Measurements from ENCODE around the gene AARSD1.

The AARSD1 gene

GRCh38 chr17:42969001-42969581, 4.8 kb upstream of the AARSD1 start:
- no peak overlapping the region for H3K4me3 ChIP-seq (ENCODE audit: low read depth, low read length)
- no peaks in the 10 kb centered on the region for H3K9me3 ChIP-seq
- no peaks in the 10 kb centered on the region for H3K4me1 ChIP-seq
- no peak for TF ChIP-seq CTCF (IDR thresholded peaks at IDR 0.05; ENCODE audit: low read depth, low read length)
- H3K27me3 ChIP-seq, result no peaks in the 10 kb centered on the region
- no peaks in the 10 kb centered on the region for H3K36me3 ChIP-seq
- no peak for DNase-seq

GRCh38 chr17:42967925-42968324, 3.7 kb upstream of the AARSD1 start:
- Histone ChIP-seq H3K9me3 (no peaks in the 10 kb centered on the region), H3K27me3 (no peaks in the 10 kb centered on the region), H3K4me3 (ENCODE audit: low read depth, low read length) (no peak overlapping the region), H3K4me1 (no peaks in the 10 kb centered on the region), H3K36me3 (no peaks in the 10 kb centered on the region)
- no peak for TF ChIP-seq CTCF (IDR thresholded peaks at IDR 0.05; ENCODE audit: low read depth, low read length)
- no peak for DNase-seq

DNA sequence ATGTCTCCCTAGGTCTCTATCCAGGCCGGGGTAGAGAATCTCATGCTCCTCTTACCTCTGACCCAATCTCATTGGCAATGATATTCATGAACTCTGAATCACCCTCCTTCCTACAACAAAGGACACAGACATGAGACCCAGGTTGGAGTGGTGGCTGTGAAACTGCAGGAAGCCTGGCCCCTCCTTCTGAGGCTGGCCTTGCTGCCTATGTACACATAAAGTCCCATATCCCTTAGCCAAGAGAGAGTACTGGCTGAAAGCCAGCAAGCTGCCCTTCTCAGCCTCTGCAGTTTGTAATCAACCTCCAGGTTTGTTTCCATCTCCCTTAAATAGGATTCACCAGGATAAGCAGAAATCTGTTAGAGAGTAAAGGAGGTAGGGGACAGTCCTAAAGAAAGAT, 10.6 kb downstream of the AARSD1 start:
- H3K27me3 ChIP-seq, result no peaks in the 10 kb centered on the region
- H3K36me3 ChIP-seq, result peaks cover 76% of the 10 kb centered on the region
- no peaks in the 10 kb centered on the region for H3K9me3 ChIP-seq
- TF ChIP-seq CTCF (IDR thresholded peaks at IDR 0.05; ENCODE audit: low read depth, low read length), result no peak
- no peaks in the 10 kb centered on the region for H3K4me1 ChIP-seq
- DNase-seq, result no peak
- no peak overlapping the region for H3K4me3 ChIP-seq (ENCODE audit: low read depth, low read length)

GRCh38 chr17:42950044-42950783, 14.0 kb downstream of the AARSD1 start:
- TF ChIP-seq CTCF (IDR thresholded peaks at IDR 0.05; ENCODE audit: low read depth, low read length), result no peak
- Histone ChIP-seq H3K27me3 (no peaks in the 10 kb centered on the region), H3K36me3 (peaks cover 51% of the 10 kb centered on the region), H3K4me3 (ENCODE audit: low read depth, low read length) (no peak overlapping the region), H3K9me3 (no peaks in the 10 kb centered on the region), H3K4me1 (no peaks in the 10 kb centered on the region)
- DNase-seq, result no peak

DNA sequence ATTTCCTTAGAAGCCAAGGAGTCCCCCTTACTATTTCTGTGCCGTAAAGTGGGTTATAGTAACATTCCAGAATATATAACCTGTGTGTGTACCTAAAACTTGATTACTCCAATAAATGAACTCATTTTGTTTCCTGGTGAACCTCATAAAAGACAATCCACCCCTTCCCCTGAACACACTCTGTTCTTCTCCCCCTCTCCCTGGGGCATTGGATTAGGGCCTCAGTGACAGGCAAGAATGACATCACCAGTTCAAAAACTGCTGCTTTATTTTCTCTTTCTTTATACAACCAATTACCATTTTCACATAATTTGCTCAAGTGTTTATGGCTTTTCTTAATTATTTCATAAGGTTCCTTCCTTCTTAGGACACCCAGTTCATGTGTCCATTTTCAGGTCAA, 17.4 kb downstream of the AARSD1 start:
- Histone ChIP-seq H3K4me3 (ENCODE audit: low read depth, low read length) (no peak overlapping the region), H3K9me3 (no peaks in the 10 kb centered on the region), H3K4me1 (no peaks in the 10 kb centered on the region), H3K36me3 (peaks cover 25% of the 10 kb centered on the region), H3K27me3 (no peaks in the 10 kb centered on the region)
- DNase-seq, result no peak
- TF ChIP-seq CTCF (IDR thresholded peaks at IDR 0.05; ENCODE audit: low read depth, low read length), result no peak

GRCh38 chr17:42944211-42944610, 20.0 kb downstream of the AARSD1 start:
- TF ChIP-seq CTCF (IDR thresholded peaks at IDR 0.05; ENCODE audit: low read depth, low read length), result no peak
- H3K27me3 ChIP-seq, result peaks cover 6% of the 10 kb centered on the region; the same call in 1 of the 2 replicates
- H3K36me3 ChIP-seq, result peaks cover 2% of the 10 kb centered on the region; the same call in 1 of the 2 replicates
- DNase-seq, result no peak
- H3K4me1 ChIP-seq, result no peaks in the 10 kb centered on the region
- H3K4me3 ChIP-seq (ENCODE audit: low read depth, low read length), result no peak overlapping the region
- no peaks in the 10 kb centered on the region for H3K9me3 ChIP-seq

Data from BE2C (cell line).